Natural killer cell (primary cell): ENCODE results near the gene FADD. TPM values are rescaled to one million over a fixed set of nuclear protein-coding genes. Genes with fewer than 3 reads are reported as not detected.

Experiments
- ATAC-seq, 3 donors: fragments of 150-1000 bp in 2 of 3; fragments of 200-7000 bp in 1 of 3; cut with Tn5 transposase; 1 replicate in 1 of 3; 2 replicates in 2 of 3; pipeline ENCODE4 v1.10.0; 2021; ENCODE audit warnings: mild to moderate bottlenecking in 2 of 3, moderate library complexity in 2 of 3
- DNase-seq, 2 donors: peaks; one replicate each; pipeline versions ENCODE4 v3.0.0 to v3.0.0-alpha.2; 2013 to 2021; ENCODE audit warnings: mixed read lengths in 1 of 2
- H3K27ac ChIP-seq: one replicate; pipeline ENCODE4 v1.5.1; 2013; ENCODE audit warnings: mild to moderate bottlenecking, low read length
- H3K27me3 ChIP-seq: one replicate; pipeline ENCODE4 v1.6.1; 2013; ENCODE audit warnings: low read length; ENCODE audit not compliant: control insufficient read depth, insufficient read depth
- H3K36me3 ChIP-seq: one replicate; pipeline ENCODE4 v1.6.1; 2013; ENCODE audit warnings: low read length; ENCODE audit not compliant: control insufficient read depth, insufficient read depth
- H3K4me1 ChIP-seq: one replicate; pipeline ENCODE4 v1.6.1; 2013; ENCODE audit warnings: low read length; ENCODE audit not compliant: control insufficient read depth, insufficient read depth
- H3K4me3 ChIP-seq: one replicate; pipeline ENCODE4 v1.5.1; 2013; ENCODE audit warnings: low read length
- H3K9me3 ChIP-seq: one replicate; pipeline ENCODE4 v1.6.1; 2013; ENCODE audit warnings: low read length; ENCODE audit not compliant: control insufficient read depth, insufficient read depth
- H3K27ac Mint-ChIP-seq, 2 donors: one replicate each; pipeline ENCODE4 v1.8.0; 2022; ENCODE audit warnings: mild to moderate bottlenecking in 2 of 2, mixed read lengths in 2 of 2, moderate library complexity in 1 of 2
- H3K27me3 Mint-ChIP-seq, 2 donors: one replicate each; pipeline ENCODE4 v1.8.0; 2022; ENCODE audit warnings: low read depth in 2 of 2, mixed read lengths in 2 of 2
- H3K36me3 Mint-ChIP-seq: one replicate; pipeline ENCODE4 v1.8.0; 2022; ENCODE audit warnings: mixed read lengths
- H3K4me1 Mint-ChIP-seq, 2 donors: one replicate each; pipeline ENCODE4 v1.8.0; 2022; ENCODE audit warnings: mixed read lengths in 2 of 2
- H3K4me3 Mint-ChIP-seq: one replicate; pipeline ENCODE4 v1.8.0; 2022; ENCODE audit warnings: mild to moderate bottlenecking, moderate library complexity, mixed read lengths
- H3K9me3 Mint-ChIP-seq, 2 donors: one replicate each; pipeline ENCODE4 v1.8.0; 2022; ENCODE audit warnings: mixed read lengths in 2 of 2
- CTCF ChIP-seq: fragments of 200-600 bp; IDR thresholded peaks from one replicate; pipeline ENCODE4 v1.8.0; 2022; ENCODE audit warnings: antibody characterized with exemption
- WGBS: methylation state at CpG from one replicate; pipeline ENCODE4 v1.1.7; 2013; ENCODE audit warnings: missing lambda C conversion rate; ENCODE audit not compliant: insufficient coverage; 5-methylcytosine and 5-hydroxymethylcytosine counted together
- intact Hi-C: fragments of 100-400 bp; cut with micrococcal nuclease; formaldehyde crosslinking; loops from one replicate; pipeline ENCODE4 v1.14.2; 2022
- total RNA-seq, 4 donors: library from RNA; stranded (reverse); fragments of 120-200 nt in 1 of 4; gene quantifications; one replicate each; pipeline versions ENCODE4 v1.2.3 to v1.2.4, GENCODE V29; 2013 to 2022

FADD gene
- total RNA-seq, 3 donors from 2014 or later (not counting 1 experiment from before 2014, with no cell fraction given), result 7.8 to 9.2 (median 9.0) TPM

DNA sequence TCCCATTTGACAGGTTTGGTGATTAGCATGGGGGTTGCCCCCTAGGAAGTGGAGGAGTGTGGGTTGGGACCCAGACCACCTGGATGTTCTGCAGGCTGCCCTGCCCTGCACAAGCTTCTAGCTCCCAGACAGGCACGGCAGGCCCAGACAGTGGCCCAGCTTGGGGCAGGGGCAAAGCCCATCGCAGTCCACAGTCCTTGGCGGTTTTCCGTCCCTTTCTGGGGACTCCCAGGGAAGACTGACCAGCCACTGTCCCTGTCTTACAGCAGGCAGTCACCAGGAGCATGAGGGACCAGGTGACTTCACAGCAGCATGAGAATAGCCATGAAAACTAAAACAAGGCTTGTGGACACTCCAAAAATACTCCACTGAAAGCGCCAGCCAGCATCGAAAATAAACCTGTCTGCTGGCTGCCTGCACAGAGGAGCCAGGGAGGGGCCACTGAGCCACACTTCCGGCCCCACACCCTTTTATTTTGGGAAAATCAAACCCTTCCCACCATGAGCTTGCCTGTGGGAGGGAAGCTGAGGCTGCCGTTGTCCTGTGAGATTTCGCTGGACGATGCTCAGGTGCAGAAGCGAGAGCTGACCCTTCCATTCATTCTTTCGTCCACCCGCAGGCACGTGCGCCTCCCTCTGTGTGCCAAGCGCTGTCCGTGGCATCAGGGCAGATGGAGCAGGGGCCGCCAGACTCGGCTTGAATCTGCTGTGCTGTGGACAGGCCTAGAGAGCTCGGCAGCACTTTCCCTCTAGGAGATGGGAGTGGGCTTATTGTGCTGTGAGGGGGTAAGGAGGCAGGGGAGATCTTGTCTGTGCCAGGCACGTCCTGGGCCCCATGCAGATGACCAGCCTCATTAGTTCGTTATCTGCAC is 28.0 kb downstream of the FADD start:
- peaks cover 5 to 9% of the 10 kb centered on the region in 2 donors for H3K27me3 Mint-ChIP-seq
- no peak for DNase-seq
- no peaks in the 10 kb centered on the region for H3K9me3 ChIP-seq
- no peaks in the 10 kb centered on the region for H3K36me3 ChIP-seq
- ATAC-seq, result no peak
- no peak overlapping the region for H3K27ac Mint-ChIP-seq
- no peaks in the 10 kb centered on the region for H3K27me3 ChIP-seq
- H3K4me1 ChIP-seq, result no peaks in the 10 kb centered on the region
- H3K4me3 ChIP-seq, result no peak overlapping the region
- H3K4me3 Mint-ChIP-seq, result no peak overlapping the region
- no peaks in the 10 kb centered on the region for H3K4me1 Mint-ChIP-seq
- H3K9me3 Mint-ChIP-seq, result no peaks in the 10 kb centered on the region
- 89% methylated on average over 22 of the region's 22 CpGs for WGBS
- TF ChIP-seq CTCF, result no peak
- H3K36me3 Mint-ChIP-seq, result no peaks in the 10 kb centered on the region
- intact Hi-C loops, result no loop called here
- no peak overlapping the region for H3K27ac ChIP-seq

- H3K27ac Mint-ChIP-seq, result no peak overlapping the region
- H3K36me3 ChIP-seq, result no peaks in the 10 kb centered on the region
- no peaks in the 10 kb centered on the region for H3K9me3 Mint-ChIP-seq
- H3K27ac ChIP-seq, result no peak overlapping the region
- no peak for ATAC-seq
- no peak overlapping the region for H3K4me3 ChIP-seq
- no peaks in the 10 kb centered on the region for H3K9me3 ChIP-seq
- peaks cover under 1 to 9% of the 10 kb centered on the region in 2 donors for H3K27me3 Mint-ChIP-seq
- DNase-seq, result no peak
- intact Hi-C loops, result no loop called here
- no peaks in the 10 kb centered on the region for H3K27me3 ChIP-seq
- H3K4me3 Mint-ChIP-seq, result no peak overlapping the region
- H3K4me1 Mint-ChIP-seq, result no peaks in the 10 kb centered on the region
- no peaks in the 10 kb centered on the region for H3K4me1 ChIP-seq
- no peaks in the 10 kb centered on the region for H3K36me3 Mint-ChIP-seq
- no peak for TF ChIP-seq CTCF
Measured at GRCh38 chr11:70233034-70233433, 29.9 kb downstream of the FADD start.

DNA sequence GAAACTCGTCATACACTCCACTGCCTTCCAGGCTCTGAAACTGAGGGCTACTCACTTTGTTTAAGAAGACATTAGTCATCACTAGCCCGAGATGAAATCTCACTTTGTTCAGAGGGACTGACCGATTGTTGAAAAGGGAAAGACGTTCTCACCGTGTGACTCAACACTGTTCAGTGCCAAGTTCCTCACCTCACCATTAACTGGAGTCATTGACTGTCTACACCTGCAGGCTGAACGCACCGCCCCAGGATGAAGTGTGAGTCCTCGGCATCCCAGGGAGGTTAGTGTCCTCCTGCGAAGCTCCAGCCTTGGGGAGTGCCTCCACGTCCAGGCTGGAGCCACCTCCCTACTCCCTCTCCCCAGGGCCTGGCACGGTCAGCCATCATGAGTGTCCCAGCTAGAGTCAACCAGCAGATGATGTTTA is 30.4 kb downstream of the FADD start:
- Mint-ChIP-seq H3K4me1 (no peaks in the 10 kb centered on the region), H3K27me3 (peaks cover 0 to 9% of the 10 kb centered on the region in 2 donors), H3K27ac (no peak overlapping the region), H3K36me3 (no peaks in the 10 kb centered on the region), H3K4me3 (no peak overlapping the region), H3K9me3 (no peaks in the 10 kb centered on the region)
- H3K4me3 ChIP-seq, result no peak overlapping the region
- H3K9me3 ChIP-seq, result no peaks in the 10 kb centered on the region
- H3K27me3 ChIP-seq, result no peaks in the 10 kb centered on the region
- DNase-seq, result no peak
- no peak overlapping the region for H3K27ac ChIP-seq
- H3K36me3 ChIP-seq, result no peaks in the 10 kb centered on the region
- H3K4me1 ChIP-seq, result no peaks in the 10 kb centered on the region
- no peak for TF ChIP-seq CTCF
- intact Hi-C loops, result no loop called here
- ATAC-seq, result no peak
- WGBS, result 76% methylated on average over 11 of the region's 11 CpGs

GRCh38 chr11:70233962-70234361 is 30.9 kb downstream of the FADD start:
- Histone ChIP-seq H3K4me1 (no peaks in the 10 kb centered on the region), H3K36me3 (no peaks in the 10 kb centered on the region), H3K27ac (no peak overlapping the region), H3K27me3 (no peaks in the 10 kb centered on the region), H3K9me3 (no peaks in the 10 kb centered on the region), H3K4me3 (no peak overlapping the region)
- H3K9me3 Mint-ChIP-seq, result no peaks in the 10 kb centered on the region
- WGBS, result 82% methylated on average over 8 of the region's 9 CpGs
- TF ChIP-seq CTCF, result no peak
- H3K4me1 Mint-ChIP-seq, result no peaks in the 10 kb centered on the region
- intact Hi-C loops, result no loop called here
- H3K4me3 Mint-ChIP-seq, result no peak overlapping the region
- no peak overlapping the region for H3K27ac Mint-ChIP-seq
- DNase-seq (no peak), ATAC-seq (no peak)
- H3K36me3 Mint-ChIP-seq, result no peaks in the 10 kb centered on the region
- H3K27me3 Mint-ChIP-seq, result peaks cover 0 to 9% of the 10 kb centered on the region in 2 donors
